Thoracic aorta (tissue), 2 donors: Measurements from ENCODE around the gene ADAMTS19. TPM values are rescaled to one million over a fixed set of nuclear protein-coding genes. Genes with fewer than 3 reads are reported as not detected.

Experiments
- ATAC-seq: fragments of 150-250 bp; one replicate; pipeline ENCODE4 v1.8.0; 2017; ENCODE audit warnings: low read depth; ENCODE audit not compliant: insufficient number of reproducible peaks, low FRiP score
- DNase-seq: peaks from one replicate; pipeline ENCODE4 v3.0.0-alpha.2; 2020; ENCODE audit warnings: low spot score
- H3K27ac ChIP-seq, 2 donors: fragments of 200-600 bp; sonication (generic); 1 replicate in 1 of 2; 2 replicates in 1 of 2; pipeline ENCODE4 v1.5.1; 2016; ENCODE audit warnings: mild to moderate bottlenecking in 2 of 2, moderate library complexity in 2 of 2
- H3K27me3 ChIP-seq: fragments of 200-600 bp; sonication (generic); replicated peaks from 2 replicates; pipeline ENCODE4 v1.6.0; 2016; ENCODE audit warnings: mild to moderate bottlenecking; ENCODE audit not compliant: insufficient read depth
- H3K36me3 ChIP-seq: fragments of 200-600 bp; sonication (generic); one replicate; pipeline ENCODE4 v1.5.1; 2016
- H3K4me1 ChIP-seq, 2 donors: fragments of 200-600 bp; sonication (generic); 1 replicate in 1 of 2; 2 replicates in 1 of 2; pipeline versions ENCODE4 v1.5.1 to v1.6.0; 2016; ENCODE audit warnings: low read depth in 2 of 2, mild to moderate bottlenecking in 1 of 2; ENCODE audit not compliant: control insufficient read depth in 1 of 2
- H3K4me3 ChIP-seq: fragments of 200-600 bp; sonication (generic); 2 replicates; pipeline ENCODE4 v1.5.1; 2016; ENCODE audit warnings: mild to moderate bottlenecking
- H3K9me3 ChIP-seq: fragments of 200-600 bp; sonication (generic); 2 replicates; pipeline ENCODE4 v1.5.1; 2016
- CTCF ChIP-seq: fragments of 200-600 bp; sonication (generic); IDR thresholded peaks from one replicate; pipeline ENCODE4 v1.5.1; 2019; ENCODE audit warnings: antibody characterized with exemption
- total RNA-seq, 2 donors: library from RNA; depleted of rRNA; stranded (reverse); fragments of >200 nt; gene quantifications; one replicate each; pipeline versions ENCODE4 v1.1.0 to v1.2.3, GENCODE V29; 2016

Gene ADAMTS19
- total RNA-seq, 2 donors from 2014 or later: 8.0 TPM; not detected in 1

- Histone ChIP-seq H3K36me3 (no peaks in the 10 kb centered on the region), H3K4me1 (no peaks in the 10 kb centered on the region), H3K9me3 (no peaks in the 10 kb centered on the region), H3K27me3 (no peaks in the 10 kb centered on the region), H3K27ac (no peak overlapping the region), H3K4me3 (no peak overlapping the region)
- TF ChIP-seq CTCF: no peak
- DNase-seq (no peak), ATAC-seq (no peak)
Observed at GRCh38 chr5:129766798-129767197, 306.7 kb downstream of the ADAMTS19 start.

GRCh38 chr5:129767927-129768380 is 307.9 kb downstream of the ADAMTS19 start:
- no peaks in the 10 kb centered on the region for H3K9me3 ChIP-seq
- H3K4me3 ChIP-seq: no peak overlapping the region
- no peaks in the 10 kb centered on the region for H3K36me3 ChIP-seq
- H3K4me1 ChIP-seq: no peaks in the 10 kb centered on the region
- peak; percentile 21 for DNase-seq
- H3K27me3 ChIP-seq: no peaks in the 10 kb centered on the region
- TF ChIP-seq CTCF: peak; percentile 93
- no peak overlapping the region for H3K27ac ChIP-seq
- peak; percentile 91 for ATAC-seq

DNA sequence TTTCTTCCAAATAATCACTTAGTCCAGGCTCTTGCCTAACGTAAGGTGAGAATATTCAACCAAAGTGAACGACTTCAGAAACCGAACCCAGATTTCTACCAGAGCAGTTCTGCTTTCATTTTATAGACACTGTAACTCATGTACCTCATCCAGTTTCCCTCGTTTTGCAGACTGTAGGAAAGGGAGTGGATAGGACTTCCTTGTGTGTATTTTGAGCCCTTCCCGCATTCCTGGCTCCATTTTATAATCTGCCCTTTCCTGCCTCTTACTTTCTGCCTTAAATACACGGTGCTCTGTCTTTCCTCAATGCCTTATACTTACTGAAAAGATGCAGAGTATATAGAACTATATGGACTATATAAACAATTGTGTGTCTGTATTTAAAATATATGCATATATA is 308.6 kb downstream of the ADAMTS19 start:
- ATAC-seq: no peak
- TF ChIP-seq CTCF: no peak
- no peak overlapping the region for H3K27ac ChIP-seq
- no peaks in the 10 kb centered on the region for H3K27me3 ChIP-seq
- no peak overlapping the region for H3K4me3 ChIP-seq
- no peak for DNase-seq
- no peaks in the 10 kb centered on the region for H3K36me3 ChIP-seq
- H3K4me1 ChIP-seq: no peaks in the 10 kb centered on the region
- H3K9me3 ChIP-seq: no peaks in the 10 kb centered on the region

DNA sequence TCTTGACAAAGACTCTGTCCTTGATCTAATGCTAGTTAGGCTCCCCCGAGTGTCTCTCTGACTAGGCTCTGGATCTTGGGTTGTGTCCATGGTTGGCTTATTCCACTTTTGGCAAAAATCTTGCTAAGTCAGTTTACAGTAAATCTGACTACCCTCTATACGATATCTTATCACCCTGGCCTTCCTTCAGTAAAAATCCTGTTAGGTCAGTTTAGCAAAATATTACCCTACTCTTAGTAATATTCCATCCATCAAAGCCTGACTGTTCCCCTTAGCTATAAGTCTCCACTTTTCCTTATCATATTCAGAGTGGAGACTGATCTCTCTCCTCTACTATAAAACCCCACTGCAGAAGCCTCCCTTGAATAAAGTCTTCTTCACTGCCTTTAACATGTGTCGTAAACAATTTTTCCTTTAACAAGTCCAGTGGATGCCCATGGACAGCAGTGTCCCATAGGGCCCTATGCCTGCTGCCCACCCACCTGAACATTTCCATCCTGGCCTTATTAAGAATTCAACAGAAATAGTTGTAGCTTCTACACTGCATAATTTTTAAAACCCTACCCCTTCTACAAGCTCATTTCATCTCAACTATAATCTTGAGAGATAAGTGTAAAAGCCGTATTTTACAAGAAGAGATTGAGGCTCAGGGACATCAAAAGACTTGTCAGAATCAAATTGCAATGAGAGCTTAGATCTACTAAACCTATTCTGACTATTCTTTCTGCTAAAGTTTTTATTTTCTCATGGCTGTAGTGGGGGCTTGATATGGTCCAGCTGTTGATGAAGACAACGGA is 310.1 kb downstream of the ADAMTS19 start:
- H3K4me3 ChIP-seq: no peak overlapping the region
- no peak for ATAC-seq
- no peaks in the 10 kb centered on the region for H3K4me1 ChIP-seq
- no peaks in the 10 kb centered on the region for H3K36me3 ChIP-seq
- H3K9me3 ChIP-seq: no peaks in the 10 kb centered on the region
- no peaks in the 10 kb centered on the region for H3K27me3 ChIP-seq
- H3K27ac ChIP-seq: no peak overlapping the region
- no peak for TF ChIP-seq CTCF
- no peak for DNase-seq

- Histone ChIP-seq H3K9me3 (no peaks in the 10 kb centered on the region), H3K27ac (no peak overlapping the region), H3K36me3 (no peaks in the 10 kb centered on the region), H3K4me1 (no peaks in the 10 kb centered on the region), H3K4me3 (no peak overlapping the region), H3K27me3 (no peaks in the 10 kb centered on the region)
- peak; percentile 64 for TF ChIP-seq CTCF
- DNase-seq (no peak), ATAC-seq (no peak)
Observed at GRCh38 chr5:129771058-129771838, 311.1 kb downstream of the ADAMTS19 start.
